Lower leg skin (tissue), 4 donors: Measurements from ENCODE around the gene STEAP1. TPM values are rescaled to one million over a fixed set of nuclear protein-coding genes. Genes with fewer than 3 reads are reported as not detected.
"Not testable (repeated sequence)": the region's sequence is repeated elsewhere in the genome, so short reads cannot be mapped to it uniquely, and the experiment has no call there.

Experiments
- DNase-seq, 2 donors: peaks; one replicate each; pipeline ENCODE4 v3.0.0-alpha.2; 2019; ENCODE audit warnings: low spot score in 2 of 2
- H3K4me3 ChIP-seq: fragments of 200-600 bp; sonication (generic); 2 replicates; pipeline ENCODE4 v1.5.1; 2017; ENCODE audit warnings: mild to moderate bottlenecking, low read depth; ENCODE audit not compliant: poor library complexity, severe bottlenecking
- POLR2A ChIP-seq, 2 donors: fragments of 450-650 bp; IDR thresholded peaks; one replicate each; pipeline ENCODE4 v1.6.1; 2016 to 2017; ENCODE audit warnings: antibody characterized with exemption in 2 of 2, mild to moderate bottlenecking in 1 of 2, moderate library complexity in 1 of 2
- WGBS, 2 donors: methylation state at CpG; one replicate each; pipeline ENCODE4 v1.1.5; 2018; 5-methylcytosine and 5-hydroxymethylcytosine counted together
- intact Hi-C: fragments of 100-400 bp; cut with DNase I; formaldehyde crosslinking; loops from one replicate; pipeline ENCODE4 v1.15.0; 2023; ENCODE audit warnings: low total_unique reads
- total RNA-seq, 4 donors: library from RNA; depleted of rRNA; stranded (reverse); fragments of >200 nt; gene quantifications; one replicate each; pipeline ENCODE4 v1.1.0, GENCODE V29; 2016
- TF ChIP-seq, protein P1 (sequence below), 3 donors: fragments of 450-650 bp; IDR thresholded peaks; one replicate each; pipeline ENCODE4 v1.5.1; 2016; ENCODE audit warnings: antibody characterized with exemption in 3 of 3, mild to moderate bottlenecking in 3 of 3, moderate library complexity in 2 of 3

STEAP1 gene
- 1 to 10 TPM in 2 of 4 donors, under 1 TPM in 2; 0.27 to 5.9 (median 1.9) TPM for total RNA-seq

DNA sequence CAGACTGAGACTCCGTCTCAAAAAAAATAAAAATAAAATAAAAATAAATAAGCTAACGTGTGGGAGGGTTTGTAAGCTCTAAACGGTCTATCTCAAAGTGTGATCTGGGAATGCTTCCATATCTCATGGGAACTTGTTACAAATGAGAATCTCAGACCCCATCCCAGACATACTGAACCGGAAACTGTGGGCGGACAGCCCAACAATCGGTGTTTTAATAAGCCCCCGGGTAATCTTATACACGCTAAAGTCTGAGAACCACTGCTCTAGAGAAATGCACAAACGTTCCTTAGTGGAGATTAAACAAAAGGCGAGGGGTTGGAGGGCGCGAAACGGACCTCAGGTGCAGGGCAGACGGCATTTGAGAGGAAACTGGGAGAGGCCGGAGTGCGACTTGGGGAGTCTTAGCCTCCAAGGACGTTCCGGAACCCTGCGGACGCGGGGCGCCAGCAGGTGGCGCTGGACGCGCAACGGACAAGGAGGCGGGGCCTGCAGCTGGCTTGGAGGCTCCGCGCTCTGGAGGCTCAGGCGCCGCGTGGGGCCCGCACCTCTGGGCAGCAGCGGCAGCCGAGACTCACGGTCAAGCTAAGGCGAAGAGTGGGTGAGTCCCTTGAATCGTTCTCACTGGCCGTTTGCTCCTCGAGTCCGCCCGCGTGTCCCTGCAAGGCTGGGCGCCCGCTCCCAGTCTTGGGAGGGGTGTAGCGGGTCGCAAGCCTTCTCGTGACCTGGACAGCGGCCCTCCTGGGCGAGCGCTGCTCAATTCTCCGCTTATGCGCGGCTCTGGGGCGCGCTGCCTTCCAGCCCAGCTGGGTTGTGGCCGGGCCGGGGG is at the start of gene STEAP1:
Gene STEAP1 (plus strand): TSS at position 527 of the 829 bp plus-strand sequence. CDS start 5,320 bp downstream, outside the sequence.
- TF ChIP-seq, protein P1, sequence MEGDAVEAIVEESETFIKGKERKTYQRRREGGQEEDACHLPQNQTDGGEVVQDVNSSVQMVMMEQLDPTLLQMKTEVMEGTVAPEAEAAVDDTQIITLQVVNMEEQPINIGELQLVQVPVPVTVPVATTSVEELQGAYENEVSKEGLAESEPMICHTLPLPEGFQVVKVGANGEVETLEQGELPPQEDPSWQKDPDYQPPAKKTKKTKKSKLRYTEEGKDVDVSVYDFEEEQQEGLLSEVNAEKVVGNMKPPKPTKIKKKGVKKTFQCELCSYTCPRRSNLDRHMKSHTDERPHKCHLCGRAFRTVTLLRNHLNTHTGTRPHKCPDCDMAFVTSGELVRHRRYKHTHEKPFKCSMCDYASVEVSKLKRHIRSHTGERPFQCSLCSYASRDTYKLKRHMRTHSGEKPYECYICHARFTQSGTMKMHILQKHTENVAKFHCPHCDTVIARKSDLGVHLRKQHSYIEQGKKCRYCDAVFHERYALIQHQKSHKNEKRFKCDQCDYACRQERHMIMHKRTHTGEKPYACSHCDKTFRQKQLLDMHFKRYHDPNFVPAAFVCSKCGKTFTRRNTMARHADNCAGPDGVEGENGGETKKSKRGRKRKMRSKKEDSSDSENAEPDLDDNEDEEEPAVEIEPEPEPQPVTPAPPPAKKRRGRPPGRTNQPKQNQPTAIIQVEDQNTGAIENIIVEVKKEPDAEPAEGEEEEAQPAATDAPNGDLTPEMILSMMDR (IDR thresholded peaks at IDR 0.05) = peak in 1 of 3 donors; percentile 74
- WGBS, 2 donors = 4 to 5% methylated on average over 34 to 37 of the region's 58 CpGs
- intact Hi-C loops = not testable (repeated sequence)
- DNase-seq = peak; percentile 89 to 98
- peak within 1 kb of the TSS; percentile 42 for H3K4me3 ChIP-seq

DNA sequence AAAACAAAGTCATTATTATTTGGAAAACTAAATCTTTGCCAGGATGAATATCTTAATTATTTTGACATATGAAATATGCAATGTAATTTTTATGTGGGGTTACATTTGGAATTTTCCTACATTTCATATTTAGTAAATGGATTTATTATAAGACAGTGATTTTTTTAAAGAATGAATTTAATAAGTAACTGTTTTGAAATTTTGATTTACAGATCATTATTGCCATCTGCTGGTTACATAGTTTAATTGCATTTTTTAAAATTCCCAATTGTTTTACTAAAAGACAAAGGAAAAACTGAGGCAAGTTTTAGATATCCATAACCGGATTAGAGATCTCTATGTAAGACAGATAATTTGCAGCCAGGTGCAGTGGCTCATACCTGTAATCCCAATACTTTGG is 39.3 kb upstream of the STEAP1 start:
- H3K4me3 ChIP-seq, intact Hi-C loops, DNase-seq: not testable (repeated sequence)
- WGBS, 2 donors = 0 to 7% methylated on average over 1 of the region's 1 CpG

DNA sequence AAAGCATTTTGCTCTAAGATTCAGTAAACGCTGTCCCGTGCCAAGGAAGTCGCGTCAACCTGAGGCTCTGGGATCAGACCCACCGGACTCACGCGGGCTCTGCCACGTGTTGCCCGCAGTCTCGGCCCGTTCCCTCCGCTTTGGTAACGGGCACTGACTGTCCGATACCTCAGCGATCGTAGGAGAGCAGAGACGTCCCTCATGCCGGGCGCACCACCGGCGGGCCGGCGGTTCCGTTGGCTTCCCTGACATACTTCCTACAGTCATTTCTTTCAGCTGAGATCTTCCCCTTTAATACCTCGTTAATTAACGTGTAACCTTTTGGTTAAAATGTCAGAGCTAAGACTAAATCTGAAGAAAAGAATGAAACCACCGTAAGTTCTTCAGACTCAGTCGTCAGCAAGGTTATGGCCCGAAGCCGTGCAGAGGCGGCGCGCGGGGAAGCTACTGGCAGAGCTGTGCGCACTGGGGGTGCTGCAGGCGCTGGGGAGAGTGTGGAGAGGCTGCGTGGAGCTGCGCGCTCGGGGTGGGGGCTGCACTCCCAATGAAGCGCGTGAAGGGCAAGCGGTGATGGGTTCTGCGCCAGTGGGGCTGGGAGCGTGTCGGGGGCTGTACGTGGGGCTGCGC is 35.6 kb upstream of the STEAP1 start:
- H3K4me3 ChIP-seq = peak overlapping the region; percentile 0
- DNase-seq, intact Hi-C loops: not testable (repeated sequence)
- WGBS, 2 donors = 1 to 3% methylated on average over 44 to 48 of the region's 48 CpGs

DNA sequence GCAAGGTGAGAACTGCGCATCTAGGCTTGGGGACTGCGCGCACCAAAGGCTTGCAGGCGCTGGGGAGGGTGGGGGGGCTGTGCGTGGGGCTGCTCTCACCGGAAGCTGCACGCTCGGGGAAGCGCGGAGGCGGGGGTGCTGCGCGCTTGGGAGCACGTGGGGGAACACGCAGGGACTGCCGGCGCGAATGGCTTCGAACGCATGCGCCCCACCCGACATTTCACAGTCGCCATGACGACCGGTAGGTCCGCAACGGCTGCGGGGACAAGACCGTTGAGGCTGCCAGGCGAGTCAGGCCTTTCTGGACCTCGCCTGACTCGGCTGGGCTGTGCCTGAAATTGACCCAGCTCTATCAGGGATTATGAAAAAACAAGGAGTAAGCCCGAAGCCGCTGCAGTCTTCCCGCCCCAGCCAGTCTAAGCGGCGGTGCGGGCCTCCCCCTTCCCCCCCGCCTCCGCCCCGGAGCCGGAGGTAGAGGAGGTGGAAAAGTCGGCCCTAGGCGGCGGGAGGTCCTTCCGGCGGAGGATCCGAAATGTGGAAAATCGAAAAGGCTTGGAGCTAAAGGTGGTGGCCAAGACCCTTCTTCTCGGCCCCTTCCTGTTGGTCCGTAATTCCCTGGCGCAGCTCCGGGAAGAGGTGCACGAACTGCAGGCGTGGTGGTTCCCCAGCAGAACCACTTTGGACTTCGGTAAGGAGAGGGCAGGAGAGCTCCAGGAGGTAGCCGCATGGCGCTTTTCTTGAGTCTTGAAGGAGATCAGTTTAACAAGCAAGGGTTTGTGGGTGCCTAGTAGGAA is 34.9 kb upstream of the STEAP1 start:
- DNase-seq = no peak
- intact Hi-C loops = no loop called here
- no peak for TF ChIP-seq POLR2A (IDR thresholded peaks at IDR 0.05)
- TF ChIP-seq, protein P1 (IDR thresholded peaks at IDR 0.05) = no peak
- peak overlapping the region; percentile 2 for H3K4me3 ChIP-seq
- WGBS, 2 donors = 2% methylated on average over 47 to 57 of the region's 58 CpGs

DNA sequence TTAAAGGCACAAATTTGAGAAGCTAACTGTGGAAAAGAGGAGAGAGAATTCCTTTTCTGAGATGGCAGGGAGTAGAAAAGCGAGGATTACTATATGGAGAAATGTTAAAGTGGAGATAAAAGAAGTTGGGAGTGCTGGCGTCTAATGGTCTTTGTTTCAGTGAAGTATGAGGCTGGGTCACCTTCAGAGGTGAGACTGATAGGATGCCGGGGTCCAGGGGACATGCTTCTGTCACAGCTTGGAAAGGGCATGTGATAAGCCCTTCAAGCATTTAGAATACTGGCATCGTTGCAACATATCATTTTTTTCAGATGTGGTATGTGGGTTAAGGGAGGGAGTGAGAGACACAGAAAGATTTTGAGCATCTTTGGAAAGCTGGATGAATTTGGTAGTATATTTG is 34.1 kb upstream of the STEAP1 start:
- intact Hi-C loops, H3K4me3 ChIP-seq, DNase-seq: not testable (repeated sequence)
- 55 to 61% methylated on average over 4 of the region's 4 CpGs for WGBS, 2 donors

DNA sequence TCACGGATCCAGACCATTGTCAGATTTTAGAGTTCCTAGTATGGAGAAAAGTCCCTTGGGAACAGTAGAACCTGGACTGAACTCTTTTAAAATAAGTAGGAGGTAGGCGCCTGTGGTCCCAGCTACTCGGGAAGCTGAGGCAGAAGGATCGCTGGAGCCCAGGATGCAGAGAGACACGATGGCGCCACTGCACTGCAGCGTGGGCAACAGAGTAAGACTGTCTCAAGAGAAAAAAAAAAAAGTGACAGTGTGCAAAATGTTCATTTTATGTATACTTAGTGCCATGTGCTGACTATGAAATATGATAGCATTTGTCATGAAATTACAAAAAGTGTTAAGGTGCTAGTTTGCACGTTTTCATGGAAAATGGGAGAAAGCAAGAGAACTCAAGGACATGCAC is 22.5 kb upstream of the STEAP1 start:
- H3K4me3 ChIP-seq, DNase-seq, intact Hi-C loops: not testable (repeated sequence)
- 91% methylated on average over 8 of the region's 8 CpGs for WGBS, 2 donors

DNA sequence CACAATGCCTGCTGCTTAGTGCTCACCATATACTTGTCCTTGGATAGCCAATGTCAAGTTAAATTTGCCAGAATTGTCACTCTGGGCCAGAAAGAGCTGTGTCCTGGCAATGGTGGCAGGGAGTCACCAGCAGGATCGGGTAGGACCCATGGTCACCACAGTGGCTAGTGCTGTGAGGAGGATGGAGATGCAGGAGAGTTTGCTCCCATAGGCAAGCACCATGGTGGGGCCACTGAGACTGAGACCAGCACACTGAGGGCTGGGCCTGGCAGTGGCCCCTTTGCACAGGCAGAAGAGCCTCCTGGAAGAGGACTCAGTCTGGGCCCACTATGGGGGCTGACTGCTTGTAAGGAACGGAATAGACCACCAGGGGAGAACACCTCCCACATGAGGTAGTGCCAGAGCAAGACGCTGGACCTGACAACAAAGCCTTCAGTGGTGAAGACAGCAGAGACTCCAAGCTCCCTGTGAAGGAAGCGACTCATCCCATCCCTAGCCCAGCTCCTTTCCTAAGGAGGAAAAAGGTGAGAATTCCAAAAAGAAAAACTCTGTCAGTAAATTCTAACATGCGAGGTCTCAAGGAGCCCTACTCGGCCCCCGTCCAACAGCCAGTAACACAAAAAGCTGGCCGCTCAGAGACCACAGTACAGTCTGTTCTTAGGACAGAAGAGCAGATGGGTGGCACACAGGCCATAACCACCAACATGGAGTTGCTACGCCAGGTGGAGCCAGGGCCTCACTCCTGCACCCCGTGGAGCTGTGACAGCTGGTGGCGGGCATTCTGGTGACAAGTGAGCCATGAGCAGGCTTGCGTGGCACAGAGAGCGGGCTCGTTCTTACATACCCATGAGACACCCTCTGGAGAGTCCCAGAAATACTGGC is 6.9 kb upstream of the STEAP1 start:
- H3K4me3 ChIP-seq, intact Hi-C loops: not testable (repeated sequence)
- 77 to 78% methylated on average over 14 of the region's 14 CpGs for WGBS, 2 donors

DNA sequence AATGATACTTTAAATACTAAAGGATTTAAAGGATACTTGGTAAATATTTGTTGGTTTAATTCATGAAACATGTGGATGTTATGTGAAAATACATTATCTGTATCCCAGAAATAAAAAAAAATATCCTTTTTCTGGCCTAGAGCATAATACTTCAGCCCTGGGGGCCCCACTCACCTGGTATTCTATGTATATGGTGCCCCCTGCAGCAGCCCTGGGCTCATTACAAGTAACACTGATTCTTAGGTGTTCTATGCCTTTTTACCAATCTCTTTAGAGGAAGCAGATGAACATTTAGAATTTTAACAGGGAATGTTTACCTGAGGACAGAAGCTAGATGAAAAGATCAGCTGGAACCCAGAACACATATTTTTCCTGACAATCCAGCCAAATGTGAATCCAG is 4.8 kb upstream of the STEAP1 start:
- intact Hi-C loops, H3K4me3 ChIP-seq, DNase-seq: not testable (repeated sequence)

More for the DNA sequence above, 6.9 kb upstream of the STEAP1 start:
- not testable (repeated sequence) for DNase-seq

DNA sequence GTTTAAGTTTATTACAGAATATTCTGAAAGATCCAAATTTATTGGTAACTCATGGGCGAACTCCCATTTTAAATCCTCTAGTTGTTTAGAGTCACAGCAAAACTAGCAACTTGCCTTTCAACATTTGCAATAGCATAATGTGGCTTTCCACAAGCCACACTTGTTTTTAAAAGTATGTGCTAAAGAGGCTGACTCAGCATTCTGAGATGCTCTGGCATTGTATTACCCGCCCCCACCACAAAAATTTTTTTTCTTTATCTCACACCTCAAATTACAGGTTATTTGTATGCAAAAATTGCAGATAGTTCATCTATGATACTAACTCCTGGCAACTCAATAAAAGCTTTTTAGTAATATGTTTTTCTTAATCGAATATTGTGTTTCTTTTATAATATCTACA is 2.4 kb upstream of the STEAP1 start:
- H3K4me3 ChIP-seq, DNase-seq, intact Hi-C loops: not testable (repeated sequence)
- WGBS, 2 donors = 70 to 73% methylated on average over 3 of the region's 3 CpGs

DNA sequence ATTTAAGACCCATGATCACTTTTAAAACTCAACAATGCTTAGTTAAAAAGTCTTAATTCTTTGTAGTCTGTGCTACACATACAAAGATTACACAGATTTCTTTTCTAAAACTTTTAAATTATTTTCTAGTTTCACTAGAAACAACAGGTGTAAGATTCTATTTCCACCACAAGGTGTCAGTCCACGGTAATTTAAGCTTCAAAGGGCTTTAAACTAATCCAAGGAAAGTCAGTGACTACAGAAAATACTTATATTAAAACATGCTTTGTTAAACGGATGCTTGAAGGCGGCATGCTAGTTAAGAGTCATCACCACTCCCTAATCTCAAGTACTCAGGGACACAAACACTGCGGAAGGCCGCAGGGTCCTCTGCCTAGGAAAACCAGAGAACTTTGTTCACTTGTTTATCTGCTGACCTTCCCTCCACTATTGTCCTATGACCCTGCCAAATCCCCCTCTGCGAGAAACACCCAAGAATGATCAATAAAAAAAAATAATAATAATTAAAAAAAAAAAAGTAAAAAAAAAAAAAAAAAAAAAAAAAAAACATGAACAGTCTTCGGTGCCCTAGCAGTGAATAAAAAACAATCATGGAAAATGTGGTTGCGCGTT is 1.5 kb upstream of the STEAP1 start:
- 37% methylated on average over 9 of the region's 9 CpGs for WGBS, 2 donors
- intact Hi-C loops = not testable (repeated sequence)

More for the DNA sequence above, 1.5 kb upstream of the STEAP1 start:
- DNase-seq, H3K4me3 ChIP-seq: not testable (repeated sequence)
